ENCODE results near the gene CRTC3.
"Not testable (repeated sequence)": the region's sequence is repeated elsewhere in the genome, so short reads cannot be mapped to it uniquely, and the experiment has no call there.

Gene CRTC3

DNA sequence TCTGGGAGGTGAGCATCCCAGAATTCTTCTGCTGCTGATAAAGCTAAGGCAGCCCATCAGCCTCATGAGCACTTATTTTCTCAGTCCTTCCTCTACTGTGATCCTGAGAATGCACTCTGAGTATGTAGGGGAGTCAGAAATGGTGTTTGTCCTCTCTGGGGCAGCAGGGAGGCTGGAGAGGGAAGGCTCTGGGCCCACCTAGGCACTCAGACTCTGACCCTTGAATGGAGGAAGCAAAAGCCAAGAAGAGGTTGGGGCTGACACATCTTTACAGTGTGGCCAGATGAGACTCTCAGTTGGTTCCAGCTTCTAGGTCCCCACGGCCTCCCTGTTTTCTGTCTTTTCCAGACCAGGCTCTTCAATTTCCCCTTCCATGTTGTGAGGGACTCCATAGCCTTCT is 151.3 kb downstream of the CRTC3 start:
- no peak for DNase-seq

DNA sequence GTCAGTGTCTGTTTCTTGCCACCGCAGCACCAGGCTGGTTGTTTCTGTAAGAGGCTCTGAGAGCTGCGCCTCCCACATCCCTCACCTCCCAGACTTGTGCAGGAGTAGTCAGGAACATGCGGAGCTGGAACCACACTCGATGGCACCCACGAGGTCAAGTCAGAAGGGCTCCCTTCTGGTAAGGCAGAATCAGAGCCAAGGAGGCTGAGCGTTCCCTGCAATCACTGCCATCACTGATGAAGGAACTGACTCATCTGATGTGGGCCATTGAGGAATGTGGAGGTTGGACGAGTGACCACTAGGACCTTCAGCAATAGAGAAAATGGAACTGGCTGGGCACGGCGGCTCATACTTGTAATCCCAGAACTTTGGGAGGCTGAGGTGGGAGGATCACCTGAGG is 151.8 kb downstream of the CRTC3 start:
- DNase-seq: no peak

DNA sequence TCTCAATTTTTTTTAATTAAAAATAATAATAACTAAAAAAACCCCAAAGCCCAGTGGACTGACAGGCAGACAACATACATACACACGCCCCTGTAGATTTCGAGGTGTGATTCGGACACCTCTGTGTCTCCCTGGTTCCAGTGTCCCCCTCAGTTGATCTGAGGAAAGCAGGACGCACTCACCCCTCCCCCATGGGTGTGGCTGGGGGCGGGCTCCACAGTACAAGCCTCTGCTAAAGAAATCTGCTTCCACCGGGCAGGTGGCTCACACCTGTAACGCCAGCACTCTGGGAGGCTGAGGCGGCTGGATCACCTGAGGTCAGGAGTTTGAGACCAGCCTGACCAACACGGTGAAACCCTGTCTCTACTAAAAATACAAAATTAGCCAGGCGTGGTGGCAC is 153.6 kb downstream of the CRTC3 start:
- DNase-seq: no peak

DNA sequence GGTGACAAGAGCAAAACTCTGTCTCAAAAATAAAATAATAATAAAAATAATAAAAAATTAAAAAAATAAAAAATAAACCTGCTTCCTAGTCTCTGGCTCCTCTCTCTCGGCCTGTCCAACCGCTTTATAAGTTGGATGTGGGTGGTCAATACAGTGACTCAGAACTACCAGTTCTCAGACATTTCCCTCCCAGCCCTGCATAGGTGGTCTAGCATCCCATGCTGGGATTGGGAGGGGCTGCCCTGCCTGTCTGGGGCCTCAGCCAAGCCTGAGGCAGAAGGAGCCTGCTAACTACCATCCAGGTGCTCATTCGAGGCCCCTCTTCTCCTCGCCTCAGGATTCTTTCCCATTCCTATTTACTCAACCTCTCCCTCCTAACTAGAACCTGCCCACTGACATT is 154.2 kb downstream of the CRTC3 start:
- DNase-seq: no peak

DNA sequence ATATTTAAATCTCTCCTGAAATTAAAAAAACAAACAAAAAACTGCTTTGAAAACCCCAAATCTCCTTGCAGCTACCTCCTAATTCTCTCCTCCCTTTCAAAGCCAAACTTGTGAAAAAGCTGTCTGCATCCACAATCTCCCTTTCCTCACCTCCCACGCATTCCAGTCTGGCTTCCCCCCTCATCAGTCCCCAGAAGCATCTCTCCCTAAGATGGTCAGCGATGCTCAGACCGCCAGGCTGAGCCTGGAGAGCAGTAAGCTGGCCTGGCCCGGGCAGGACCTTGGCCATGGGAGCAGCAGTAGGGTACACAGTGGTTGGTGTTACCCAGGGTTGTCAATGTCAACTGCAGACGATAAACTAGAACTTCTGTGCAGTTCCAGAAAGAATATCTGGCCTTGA is 154.6 kb downstream of the CRTC3 start:
- no peak for DNase-seq

DNA sequence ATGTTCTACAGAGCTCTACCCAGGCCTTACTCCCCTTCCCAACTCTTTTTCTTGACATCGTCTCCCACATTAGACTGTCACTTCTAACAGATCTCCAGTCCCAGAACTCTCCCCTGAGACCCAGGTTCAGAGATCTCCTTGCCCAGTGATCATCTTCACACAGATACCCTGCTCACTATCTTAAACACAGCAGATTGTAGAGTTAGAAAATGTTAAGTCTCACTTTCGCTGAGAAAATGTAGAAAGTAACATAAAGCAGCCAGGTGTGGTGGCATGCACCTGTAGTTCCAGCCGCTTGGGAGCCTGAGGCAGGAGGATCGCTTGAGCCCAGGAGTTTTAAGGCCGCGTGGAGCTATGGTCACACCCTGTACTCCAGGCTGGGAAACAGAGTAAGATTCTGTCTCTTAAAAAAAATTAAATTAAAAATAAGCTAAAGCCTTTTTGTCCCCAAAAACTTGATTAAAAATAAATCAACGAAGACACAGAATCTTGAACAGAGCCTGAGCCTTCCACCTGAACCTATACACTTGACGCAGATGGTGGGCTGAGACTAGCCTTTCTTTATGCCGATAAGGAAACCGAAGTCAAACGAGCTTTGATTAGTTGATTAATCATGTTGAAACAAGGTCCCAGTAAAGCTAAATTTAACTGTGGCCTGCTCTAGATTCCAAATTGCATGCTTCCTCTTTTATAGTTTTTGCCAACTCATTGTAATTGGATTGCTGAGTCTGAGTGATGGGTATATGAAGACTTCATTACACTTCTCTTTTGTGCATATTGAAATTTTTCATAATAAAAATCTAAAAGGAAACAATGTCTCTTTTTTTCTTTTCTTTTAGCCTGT is 156.1 kb downstream of the CRTC3 start:
- DNase-seq: no peak

DNA sequence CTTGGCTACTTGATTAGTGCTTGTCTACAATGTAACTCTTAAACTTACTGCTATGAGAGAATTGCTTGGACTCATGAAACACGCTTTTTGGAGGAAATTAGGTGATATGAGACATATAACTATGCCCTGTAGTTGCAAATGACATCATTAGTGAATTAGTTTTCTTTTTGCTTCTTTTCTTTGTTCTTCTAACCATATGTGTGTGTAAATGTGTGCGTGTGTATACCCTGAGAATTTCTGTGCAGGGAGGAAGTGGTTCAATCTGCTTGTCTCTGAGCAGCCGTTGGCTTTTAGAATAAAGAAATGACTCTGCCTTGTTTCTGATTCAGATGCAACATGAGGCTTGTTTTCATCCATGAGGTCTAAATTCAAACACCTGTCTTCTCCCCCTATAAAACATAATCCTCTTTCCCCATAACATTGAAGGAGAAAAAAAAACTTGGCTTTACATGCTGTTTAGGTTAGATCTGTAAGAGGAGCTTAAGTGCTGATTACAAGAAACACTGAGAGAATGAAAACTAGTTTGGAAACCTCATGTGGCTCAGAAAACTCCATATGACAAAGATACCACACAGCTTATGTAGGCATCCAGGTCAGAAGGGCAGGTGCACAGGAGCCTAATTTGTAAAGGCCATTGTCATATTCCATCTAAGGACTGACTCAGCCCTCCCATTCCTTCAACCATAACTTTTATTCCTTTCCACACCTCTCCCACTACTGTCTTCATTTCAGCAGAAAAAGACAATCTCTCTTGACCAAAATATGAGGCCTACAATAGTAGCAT is 156.9 kb downstream of the CRTC3 start:
- DNase-seq: no peak

DNA sequence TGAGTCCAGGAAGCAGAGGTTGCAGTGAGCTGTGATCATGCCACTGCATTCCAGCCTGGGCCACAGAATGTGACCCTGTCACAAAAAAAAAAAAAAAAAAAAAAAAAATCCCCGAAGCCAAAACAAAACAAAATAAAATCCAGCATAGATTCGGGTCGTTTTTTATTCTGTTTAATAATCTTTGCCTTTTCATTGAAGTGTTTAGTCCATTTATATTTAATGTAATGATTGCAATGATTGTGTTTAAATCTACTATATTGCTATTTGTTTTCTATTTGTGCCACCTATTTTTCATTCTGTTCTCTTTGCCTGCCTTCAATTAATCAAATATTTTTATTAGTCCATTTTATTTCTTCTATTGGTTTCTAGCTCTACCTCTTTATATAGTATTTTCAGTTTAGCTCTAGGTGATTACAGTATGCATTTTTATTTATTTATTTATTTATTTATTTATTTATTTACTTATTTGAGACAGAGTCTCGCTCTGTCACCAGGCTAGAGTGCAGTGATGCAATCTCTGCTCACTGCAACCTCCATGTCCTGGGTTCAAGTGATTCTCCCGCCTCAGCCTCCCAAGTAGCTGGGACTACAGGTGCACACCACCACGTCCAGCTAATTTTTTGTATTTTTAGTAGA is 159.7 kb downstream of the CRTC3 start:
- not testable (repeated sequence) for DNase-seq

DNA sequence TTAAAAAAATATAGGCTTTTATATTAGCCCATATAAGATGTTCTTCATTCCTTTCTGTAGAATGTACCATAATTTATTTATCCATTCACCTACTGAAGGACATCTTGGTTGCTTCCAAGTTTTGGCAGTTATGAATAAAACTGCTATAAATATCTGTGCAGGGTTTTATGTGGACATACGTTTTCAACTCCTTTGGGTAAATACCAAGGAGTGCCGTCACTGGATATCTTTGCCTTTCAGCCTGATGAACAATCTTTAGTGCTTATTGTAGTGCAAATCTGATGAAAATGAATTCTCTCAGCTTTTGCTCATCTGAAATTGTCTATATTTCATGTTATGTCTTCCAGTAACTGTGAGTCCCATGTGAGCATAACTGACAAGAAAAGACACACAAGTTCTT is 160.9 kb downstream of the CRTC3 start:
- DNase-seq: no peak

DNA sequence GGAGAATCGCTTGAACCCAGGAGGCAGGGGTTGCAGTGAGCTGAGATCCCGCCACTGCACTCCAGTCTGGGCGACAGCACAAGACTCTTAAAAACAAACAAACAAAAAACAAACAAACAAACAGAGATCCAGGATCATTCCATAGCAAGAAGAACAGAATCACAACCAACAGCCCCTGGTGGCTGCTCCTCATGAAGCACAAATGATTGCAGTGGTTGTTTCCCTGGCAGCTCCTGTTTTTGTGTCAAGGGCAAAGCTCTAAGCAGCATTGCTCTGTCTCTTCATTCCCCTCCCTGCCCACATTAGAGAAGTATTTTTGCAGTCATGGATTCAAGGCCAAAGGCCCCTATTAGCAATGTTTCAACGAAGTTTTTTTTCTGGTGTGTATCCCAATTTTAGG is 161.6 kb downstream of the CRTC3 start:
- DNase-seq: no peak

DNA sequence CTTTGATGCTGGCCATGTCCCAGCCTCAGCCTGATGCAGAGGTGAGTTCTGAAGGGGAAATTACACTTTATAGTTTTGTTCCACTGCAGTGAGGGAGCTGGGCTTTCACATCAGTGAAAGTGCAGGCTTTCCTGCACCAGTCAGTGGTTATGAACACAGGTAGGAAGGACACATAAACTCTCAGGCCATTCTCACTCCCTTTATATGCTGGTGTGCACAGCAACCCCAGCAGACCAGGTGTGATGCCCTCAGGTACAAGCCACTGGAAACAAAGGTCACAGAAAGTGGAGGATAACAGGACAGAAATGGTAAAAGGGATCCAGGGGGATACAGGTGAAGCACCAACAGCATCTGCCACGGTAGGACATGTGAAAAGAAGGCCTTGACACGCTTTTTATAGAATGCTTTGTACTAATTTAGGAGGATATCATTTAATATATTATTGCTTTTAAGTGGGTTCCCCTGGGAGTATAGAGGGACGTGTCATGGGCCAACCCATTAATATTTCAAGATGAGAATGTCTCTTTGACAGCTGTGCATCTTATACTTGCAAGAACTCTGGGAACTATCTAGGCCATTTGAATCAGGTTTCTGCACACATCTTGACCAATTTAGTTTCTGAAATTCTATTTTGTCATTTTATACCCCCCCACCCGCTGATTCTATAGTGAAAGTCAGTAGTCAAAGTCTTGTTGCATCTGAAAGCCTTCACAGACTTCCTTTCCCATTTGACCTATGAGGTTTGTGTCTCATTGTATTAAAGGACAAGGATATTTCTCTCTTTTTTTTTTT is 162.5 kb downstream of the CRTC3 start:
- DNase-seq: no peak
